GM19452 (cell line): Measurements from ENCODE around the gene ITSN1.
"Not testable (repeated sequence)": the region's sequence is repeated elsewhere in the genome, so short reads cannot be mapped to it uniquely, and the experiment has no call there.

Source experiments
- ATAC-seq: cut with Tn5 transposase; IDR thresholded peaks from one replicate; pipeline ENCODE4 v1.9.1; 2021; ENCODE audit not compliant: unreplicated experiment

ITSN1 gene

DNA sequence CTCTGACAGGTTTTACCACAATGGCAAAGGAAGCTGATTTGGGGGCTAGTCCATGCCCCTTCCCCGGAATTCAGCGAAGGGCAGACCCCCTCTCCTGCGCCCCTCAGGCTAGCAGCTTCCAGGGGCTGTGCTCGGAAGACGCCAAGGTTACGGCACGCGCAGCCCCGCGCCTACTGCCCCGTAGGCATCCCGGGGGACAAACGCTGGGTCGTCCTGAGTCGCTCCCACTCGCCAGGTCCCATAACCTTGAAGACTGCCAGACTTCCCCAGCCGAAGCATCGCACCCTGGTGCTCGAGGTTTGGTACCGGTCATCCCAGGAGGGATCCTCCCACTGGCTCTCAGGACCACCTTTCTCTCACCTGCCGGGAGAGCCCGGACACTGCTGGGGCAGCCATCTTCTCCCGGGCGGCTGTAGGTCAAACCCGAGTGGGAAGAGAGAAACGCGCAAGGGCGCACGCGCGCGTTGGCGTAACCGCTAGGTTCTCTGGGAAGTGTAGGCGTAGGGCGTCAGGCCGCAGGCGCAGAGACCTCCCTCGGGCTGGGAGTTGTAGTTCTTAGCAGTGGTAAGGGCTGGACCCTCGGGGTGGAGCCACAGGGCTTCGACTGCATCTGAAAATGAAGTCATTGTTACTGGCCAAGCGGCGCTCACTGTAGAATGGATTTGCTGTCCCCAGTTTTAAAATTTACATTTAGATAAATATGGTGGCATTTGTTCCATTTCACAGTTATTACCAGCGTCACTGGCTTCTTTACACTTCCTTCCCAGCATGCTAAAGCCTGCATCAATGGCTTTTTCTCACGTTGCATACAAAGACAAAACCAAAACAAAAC, 273.3 kb downstream of the ITSN1 start, which contains the start of gene ATP5PO:
Gene ATP5PO (minus strand): TSS at position 437 of the 832 bp plus-strand sequence. CDS start 41 bp downstream, at position 396.
- peak; percentile 97 for ATAC-seq

DNA sequence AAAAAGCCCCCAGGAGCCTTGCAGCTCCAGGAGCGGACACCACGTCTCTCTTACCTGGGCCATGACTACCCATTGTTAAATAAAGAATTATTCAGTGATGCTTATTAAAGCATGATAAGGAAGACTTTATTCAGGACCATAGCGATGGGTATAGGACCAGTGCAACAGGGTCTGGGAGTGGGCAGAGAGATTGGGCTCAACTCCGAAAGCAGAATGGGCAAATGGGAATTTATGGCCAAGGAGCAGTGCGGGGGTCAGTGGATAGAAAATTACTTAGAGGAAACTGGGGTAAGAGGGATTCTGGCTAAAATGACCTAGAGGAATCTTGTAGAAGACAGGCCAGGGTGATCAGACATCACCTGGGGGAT, 273.9 kb downstream of the ITSN1 start:
- ATAC-seq: no peak

DNA sequence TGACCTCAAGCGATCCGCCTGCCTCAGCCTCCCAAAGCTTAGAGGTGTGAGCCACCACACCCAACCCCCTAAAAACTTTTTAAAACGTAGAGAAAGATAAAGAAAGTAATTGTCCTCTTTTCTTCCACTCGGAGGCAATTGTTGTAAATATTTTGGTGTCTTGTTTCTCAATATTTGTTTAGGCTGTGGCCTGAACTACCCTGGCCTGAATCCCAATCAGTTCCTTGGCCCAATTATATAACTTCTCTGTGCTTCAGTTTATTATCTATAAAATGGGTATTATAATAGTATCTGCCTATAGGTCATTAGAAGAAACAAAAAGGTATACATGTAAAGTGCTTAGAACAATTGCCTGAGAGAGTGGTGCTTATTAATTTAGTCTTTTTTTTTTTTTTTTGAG, 275.1 kb downstream of the ITSN1 start:
- ATAC-seq: no peak

DNA sequence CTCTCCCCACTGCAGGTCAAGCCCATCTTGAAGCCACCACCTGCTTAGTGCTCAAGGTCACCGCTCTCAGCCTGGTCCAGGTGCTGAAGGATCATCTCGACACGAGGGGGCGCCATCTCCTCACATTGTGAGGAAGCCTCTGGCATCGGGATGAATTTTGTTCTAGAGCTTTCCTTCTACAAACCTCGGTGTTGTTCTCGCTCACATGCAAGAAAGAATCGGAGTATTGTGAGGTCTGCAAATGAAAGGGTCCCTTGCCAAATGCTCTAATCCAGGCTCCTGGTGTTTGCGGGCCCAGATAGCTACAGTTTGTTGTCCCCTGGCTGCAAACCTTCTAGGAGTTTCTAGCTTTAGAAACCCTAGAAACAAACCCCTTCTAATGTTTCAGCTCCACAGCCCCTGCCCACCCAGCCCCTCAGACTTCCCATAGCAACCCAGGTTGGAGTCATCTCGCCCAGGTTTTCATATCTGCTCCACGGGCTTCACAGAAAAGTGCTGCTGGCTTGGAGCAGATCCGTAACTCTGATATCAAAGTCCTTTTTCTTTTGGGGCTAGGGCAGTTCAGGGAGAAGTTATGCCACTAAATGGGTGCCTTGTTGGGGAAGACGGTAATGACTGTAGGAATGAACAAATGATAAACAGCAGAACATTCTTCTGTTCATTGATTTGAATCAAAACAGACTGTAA, 281.9 kb downstream of the ITSN1 start:
- ATAC-seq: peak; percentile 86

- no peak for ATAC-seq
Measured at GRCh38 chr21:33924766-33925100, 282.4 kb downstream of the ITSN1 start.

DNA sequence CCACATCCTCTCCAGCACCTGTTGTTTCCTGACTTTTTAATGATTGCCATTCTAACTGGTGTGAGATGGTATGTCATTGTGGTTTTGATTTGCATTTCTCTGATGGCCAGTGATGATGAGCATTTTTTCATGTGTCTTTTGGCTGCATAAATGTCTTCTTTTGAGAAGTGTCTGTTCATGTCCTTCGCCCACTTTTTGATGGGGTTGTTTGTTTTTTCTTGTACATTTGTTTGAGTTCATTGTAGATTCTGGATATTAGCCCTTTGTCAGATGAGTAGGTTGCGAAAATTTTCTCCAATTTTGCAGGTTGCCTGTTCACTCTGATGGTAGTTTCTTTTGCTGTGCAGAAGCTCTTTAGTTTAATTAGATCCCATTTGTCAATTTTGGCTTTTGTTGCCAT, 283.9 kb downstream of the ITSN1 start:
- not testable (repeated sequence) for ATAC-seq

- not testable (repeated sequence) for ATAC-seq
Measured at GRCh38 chr21:33931052-33931798, 288.9 kb downstream of the ITSN1 start.

DNA sequence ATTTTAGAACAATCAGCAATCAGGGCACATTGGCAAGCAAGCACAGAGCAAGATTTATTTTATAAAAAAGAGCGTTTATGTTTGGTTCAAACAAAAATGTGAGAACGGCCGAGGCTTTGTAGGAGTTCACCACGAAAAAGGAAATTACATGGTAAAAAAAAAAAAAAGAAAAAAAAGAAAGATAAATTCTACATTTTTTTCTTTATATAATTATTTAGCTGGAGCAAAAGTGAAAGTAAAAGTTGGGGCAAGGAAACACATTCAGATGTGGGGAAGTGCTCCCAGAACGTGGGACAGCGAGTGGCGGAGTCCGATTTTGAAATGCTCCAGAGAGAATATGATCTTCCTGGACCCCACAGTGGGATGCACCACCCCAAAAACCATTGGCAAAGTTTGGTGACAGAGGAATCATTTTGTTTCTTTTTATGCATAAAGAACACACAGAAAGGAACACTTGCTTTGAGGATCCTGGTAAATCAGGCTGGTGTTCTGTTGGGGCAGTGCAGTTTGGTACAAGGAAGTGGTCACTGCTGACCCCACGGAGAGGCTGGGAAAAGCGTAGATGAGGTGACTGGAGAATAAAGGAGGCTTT, 289.6 kb downstream of the ITSN1 start:
- no peak for ATAC-seq

DNA sequence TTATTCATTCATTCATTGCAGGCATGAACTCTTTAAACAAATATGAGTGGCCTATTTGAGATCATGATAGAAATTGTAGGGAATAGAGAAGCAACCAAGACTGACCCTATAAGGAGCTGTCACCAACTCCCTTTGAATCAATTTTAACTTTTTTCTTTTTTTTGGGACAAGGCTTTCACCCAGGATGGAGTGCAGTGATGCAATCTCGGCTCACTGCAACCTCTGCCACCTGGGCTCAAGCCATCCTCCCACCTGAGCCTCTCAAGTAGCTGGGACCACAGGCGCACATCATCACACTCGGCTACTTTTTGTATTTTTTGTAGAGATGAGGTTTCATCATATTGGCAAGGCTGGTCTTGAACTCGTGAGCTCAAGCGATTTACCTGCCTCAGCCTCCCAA, 290.4 kb downstream of the ITSN1 start:
- ATAC-seq: no peak

GRCh38 chr21:33936301-33937038, 294.2 kb downstream of the ITSN1 start:
- no peak for ATAC-seq

DNA sequence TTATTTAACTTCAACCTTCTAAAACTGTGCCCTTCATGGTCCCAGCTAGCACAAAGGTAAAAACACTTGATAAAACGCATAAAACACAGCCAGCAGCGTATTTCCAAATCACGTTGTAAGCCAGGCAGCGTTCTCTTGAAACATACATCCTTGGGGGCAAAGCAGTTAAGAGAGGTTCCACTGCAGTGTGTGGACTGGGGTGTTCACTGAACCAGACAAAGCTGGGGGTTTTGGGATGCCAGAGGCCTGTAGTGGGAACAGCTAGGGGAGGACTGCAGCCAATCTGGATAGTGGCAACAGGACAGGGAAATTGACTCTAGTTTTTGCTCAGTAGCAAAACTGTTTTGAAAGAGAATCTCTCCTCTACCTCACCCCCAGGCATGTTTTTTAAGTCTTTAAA, 294.8 kb downstream of the ITSN1 start:
- ATAC-seq: no peak

DNA sequence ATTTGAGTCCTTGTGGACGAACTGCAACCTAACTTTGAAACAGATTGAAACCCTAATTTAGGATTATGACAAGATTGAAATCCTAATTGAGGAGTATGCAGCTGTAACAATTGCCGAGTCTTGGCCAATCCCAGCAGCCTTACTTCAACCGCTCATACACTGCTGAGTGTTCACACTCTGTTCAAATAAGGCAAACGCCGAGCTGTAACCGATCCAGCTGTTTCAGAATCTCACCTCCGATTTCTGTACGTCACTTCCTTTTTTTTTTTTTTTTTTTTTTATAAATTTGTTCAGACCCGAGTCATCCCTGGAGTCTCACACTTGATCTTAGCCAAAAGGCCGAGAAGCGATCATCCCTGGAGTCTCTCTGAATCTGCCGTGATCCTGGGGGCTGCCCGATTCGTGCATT, 295.6 kb downstream of the ITSN1 start:
- ATAC-seq: no peak

GRCh38 chr21:33938381-33938780, 296.1 kb downstream of the ITSN1 start:
- ATAC-seq: no peak

- ATAC-seq: no peak
Measured at GRCh38 chr21:33939226-33939625, 296.9 kb downstream of the ITSN1 start.

- no peak for ATAC-seq
Measured at GRCh38 chr21:33940164-33940880, 298.0 kb downstream of the ITSN1 start.

- no peak for ATAC-seq
Measured at GRCh38 chr21:33940881-33941245, 298.6 kb downstream of the ITSN1 start.

- no peak for ATAC-seq
Measured at GRCh38 chr21:33942426-33942825, 300.1 kb downstream of the ITSN1 start.

GRCh38 chr21:33943293-33943692, 301.0 kb downstream of the ITSN1 start:
- no peak for ATAC-seq

GRCh38 chr21:33944185-33944763, 302.0 kb downstream of the ITSN1 start:
- ATAC-seq: no peak
